ENCODE results near the gene CDH23.

DNA sequence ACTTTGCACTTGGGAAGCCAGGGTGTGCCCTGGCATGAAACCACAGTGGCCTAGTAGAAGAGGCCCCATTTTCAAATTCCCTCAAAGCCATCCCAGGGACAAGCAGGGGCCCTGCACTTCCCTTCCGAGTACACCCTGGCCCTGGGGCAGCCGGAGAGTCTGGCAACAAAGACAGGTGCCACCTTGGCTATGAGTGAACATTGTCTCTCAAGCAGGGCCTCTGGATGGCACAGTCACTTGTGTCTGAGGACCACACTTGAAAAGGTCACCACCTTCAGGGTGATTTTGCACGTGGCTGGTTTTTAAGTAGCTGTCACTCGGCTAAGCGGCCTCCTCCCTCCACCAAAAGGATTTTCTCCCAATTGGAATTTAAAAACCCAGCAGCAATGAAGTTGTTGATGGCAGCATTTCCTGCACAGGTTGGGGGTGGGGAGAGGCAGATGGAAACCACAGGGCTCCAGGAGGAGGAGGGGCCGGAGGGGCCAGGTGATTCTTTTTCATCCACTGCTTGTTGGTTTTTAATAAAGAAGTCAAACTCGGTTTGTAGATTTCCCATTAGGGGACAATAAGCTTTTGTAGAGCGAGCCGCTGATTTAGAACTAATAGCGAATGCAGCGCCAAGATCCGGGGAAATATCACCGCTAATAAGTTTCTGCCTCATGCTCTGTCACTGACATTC, 289.0 kb downstream of the CDH23 start:
- TF ChIP-seq POLR2AphosphoS5 (IDR thresholded peaks at IDR 0.05; ENCODE audit: low read depth, low read length) (no peak), SIN3A (IDR thresholded peaks at IDR 0.05; ENCODE audit: borderline replicate concordance, insufficient read depth, low read length) (no peak)
- TF ChIP-seq, protein P1, sequence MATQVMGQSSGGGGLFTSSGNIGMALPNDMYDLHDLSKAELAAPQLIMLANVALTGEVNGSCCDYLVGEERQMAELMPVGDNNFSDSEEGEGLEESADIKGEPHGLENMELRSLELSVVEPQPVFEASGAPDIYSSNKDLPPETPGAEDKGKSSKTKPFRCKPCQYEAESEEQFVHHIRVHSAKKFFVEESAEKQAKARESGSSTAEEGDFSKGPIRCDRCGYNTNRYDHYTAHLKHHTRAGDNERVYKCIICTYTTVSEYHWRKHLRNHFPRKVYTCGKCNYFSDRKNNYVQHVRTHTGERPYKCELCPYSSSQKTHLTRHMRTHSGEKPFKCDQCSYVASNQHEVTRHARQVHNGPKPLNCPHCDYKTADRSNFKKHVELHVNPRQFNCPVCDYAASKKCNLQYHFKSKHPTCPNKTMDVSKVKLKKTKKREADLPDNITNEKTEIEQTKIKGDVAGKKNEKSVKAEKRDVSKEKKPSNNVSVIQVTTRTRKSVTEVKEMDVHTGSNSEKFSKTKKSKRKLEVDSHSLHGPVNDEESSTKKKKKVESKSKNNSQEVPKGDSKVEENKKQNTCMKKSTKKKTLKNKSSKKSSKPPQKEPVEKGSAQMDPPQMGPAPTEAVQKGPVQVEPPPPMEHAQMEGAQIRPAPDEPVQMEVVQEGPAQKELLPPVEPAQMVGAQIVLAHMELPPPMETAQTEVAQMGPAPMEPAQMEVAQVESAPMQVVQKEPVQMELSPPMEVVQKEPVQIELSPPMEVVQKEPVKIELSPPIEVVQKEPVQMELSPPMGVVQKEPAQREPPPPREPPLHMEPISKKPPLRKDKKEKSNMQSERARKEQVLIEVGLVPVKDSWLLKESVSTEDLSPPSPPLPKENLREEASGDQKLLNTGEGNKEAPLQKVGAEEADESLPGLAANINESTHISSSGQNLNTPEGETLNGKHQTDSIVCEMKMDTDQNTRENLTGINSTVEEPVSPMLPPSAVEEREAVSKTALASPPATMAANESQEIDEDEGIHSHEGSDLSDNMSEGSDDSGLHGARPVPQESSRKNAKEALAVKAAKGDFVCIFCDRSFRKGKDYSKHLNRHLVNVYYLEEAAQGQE (IDR thresholded peaks at IDR 0.05; ENCODE audit: insufficient read depth in 1 of 2, low read depth in 2 of 2, low read length in 2 of 2): no peak
